HEK293 (cell line): Measurements from ENCODE around the gene RGMA.

ENCODE experiments used
- CTCF ChIA-PET: fragments of 350-600 bp; formaldehyde crosslinking; extraction: SDS; loops from one replicate; lab custom pipeline; 2021; ENCODE audit warnings: antibody characterized with exemption; lab: Yijun Ruan, JAX
- POLR2A ChIA-PET: fragments of 300-600 bp; formaldehyde crosslinking; extraction: SDS; loops from one replicate; lab custom pipeline; 2020; ENCODE audit warnings: antibody characterized with exemption, inconsistent platforms; lab: Yijun Ruan, JAX
- H3K27ac ChIP-seq: fragments of 200-500 bp; sonication (Bioruptor generic); 2 replicates; pipeline ENCODE4 v1.5.1; 2014; ENCODE audit warnings: low read depth, low read length, control low read depth, inconsistent platforms; ENCODE audit errors: extremely low read depth
- H3K36me3 ChIP-seq, 2 experiments: fragments of 200-500 bp in 1 of 2; sonication (Bioruptor generic) in 1 of 2; 1 replicate in 1 of 2; 2 replicates in 1 of 2; pipeline ENCODE4 v1.5.1; 2014 to 2017; ENCODE audit warnings: inconsistent platforms in 2 of 2, low read length in 2 of 2; ENCODE audit not compliant: control insufficient read depth in 2 of 2, insufficient read depth in 1 of 2
- H3K4me1 ChIP-seq: fragments of 200-500 bp; sonication (Bioruptor generic); 2 replicates; pipeline ENCODE4 v1.5.1; 2014; ENCODE audit warnings: mild to moderate bottlenecking, low read length, inconsistent platforms; ENCODE audit not compliant: control insufficient read depth, insufficient read depth
- H3K4me3 ChIP-seq: 2 replicates; pipeline ENCODE4 v1.5.1; 2011; ENCODE audit warnings: low read depth, mild to moderate bottlenecking, control low read depth, low read length, moderate library complexity
- H3K9me3 ChIP-seq: fragments of 200-500 bp; sonication (Bioruptor generic); 2 replicates; pipeline ENCODE4 v1.5.1; 2014; ENCODE audit warnings: low read depth, low read length, inconsistent platforms; ENCODE audit not compliant: control insufficient read depth, insufficient read depth
- IKZF3 ChIP-seq: fragments of 450-650 bp; IDR thresholded peaks from 2 replicates; pipeline ENCODE4 v1.5.0; 2018; ENCODE audit warnings: missing biosample characterization, mild to moderate bottlenecking, missing genetic modification characterization, moderate library complexity
- KLF10 ChIP-seq: fragments of 450-650 bp; IDR thresholded peaks from 2 replicates; pipeline ENCODE4 v1.5.1; 2018; ENCODE audit warnings: missing biosample characterization, mild to moderate bottlenecking, missing genetic modification characterization
- PRDM1 ChIP-seq: fragments of 450-650 bp; formaldehyde crosslinking; IDR thresholded peaks from 2 replicates; pipeline ENCODE4; 2016; ENCODE audit warnings: missing biosample characterization, missing genetic modification characterization
- SP3 ChIP-seq: fragments of 450-650 bp; formaldehyde crosslinking; IDR thresholded peaks from 2 replicates; pipeline ENCODE4 v1.5.1; 2016; ENCODE audit warnings: missing biosample characterization, missing genetic modification characterization
- TCF7L2 ChIP-seq: IDR thresholded peaks from 2 replicates; pipeline ENCODE4 v1.6.1; 2011; ENCODE audit warnings: low read depth, mild to moderate bottlenecking, inconsistent platforms, low read length, moderate library complexity, borderline replicate concordance
- ZBTB20 ChIP-seq: fragments of 450-650 bp; formaldehyde crosslinking; IDR thresholded peaks from 2 replicates; pipeline ENCODE4 v1.5.1; 2016; ENCODE audit warnings: missing biosample characterization, missing genetic modification characterization
- ZBTB48 ChIP-seq: fragments of 450-650 bp; formaldehyde crosslinking; IDR thresholded peaks from 2 replicates; pipeline ENCODE4 v1.5.1; 2016; ENCODE audit warnings: missing biosample characterization, missing genetic modification characterization
- ZBTB8A ChIP-seq: fragments of 450-650 bp; formaldehyde crosslinking; IDR thresholded peaks from 2 replicates; pipeline ENCODE4 v1.5.1; 2016; ENCODE audit warnings: missing biosample characterization, missing genetic modification characterization
- ZFHX2 ChIP-seq: fragments of 450-650 bp; formaldehyde crosslinking; conservative IDR thresholded peaks from 2 replicates; pipeline ENCODE4 v1.5.1; 2016; ENCODE audit warnings: missing biosample characterization, missing genetic modification characterization
- ZIC2 ChIP-seq: fragments of 450-650 bp; formaldehyde crosslinking; IDR thresholded peaks from 2 replicates; pipeline ENCODE4 v1.5.1; 2016; ENCODE audit warnings: missing biosample characterization, missing genetic modification characterization
- ZNF221 ChIP-seq: fragments of 450-650 bp; formaldehyde crosslinking; IDR thresholded peaks from 2 replicates; pipeline ENCODE4 v1.5.1; 2017; ENCODE audit warnings: missing biosample characterization, missing genetic modification characterization, borderline replicate concordance
- ZNF335 ChIP-seq: fragments of 450-650 bp; formaldehyde crosslinking; conservative IDR thresholded peaks from 2 replicates; pipeline ENCODE4 v1.5.1; 2016; ENCODE audit warnings: missing biosample characterization, missing genetic modification characterization
- ZNF768 ChIP-seq: fragments of 450-650 bp; formaldehyde crosslinking; IDR thresholded peaks from 2 replicates; pipeline ENCODE4 v1.5.1; 2018; ENCODE audit warnings: missing biosample characterization, mild to moderate bottlenecking, missing genetic modification characterization
- ZSCAN16 ChIP-seq: fragments of 450-650 bp; formaldehyde crosslinking; IDR thresholded peaks from 2 replicates; pipeline ENCODE4 v1.5.1; 2016; ENCODE audit warnings: missing biosample characterization, missing genetic modification characterization
- ZSCAN30 ChIP-seq: fragments of 450-650 bp; IDR thresholded peaks from 2 replicates; pipeline ENCODE4 v1.5.1; 2018; ENCODE audit warnings: missing biosample characterization, mild to moderate bottlenecking, missing genetic modification characterization, moderate library complexity
- TF ChIP-seq, protein P1 (sequence below): fragments of 450-650 bp; formaldehyde crosslinking; IDR thresholded peaks from 2 replicates; pipeline ENCODE4 v1.5.1; 2017; ENCODE audit warnings: missing biosample characterization, missing genetic modification characterization
- TF ChIP-seq, protein P2 (sequence below): fragments of 450-650 bp; formaldehyde crosslinking; IDR thresholded peaks from 2 replicates; pipeline ENCODE4 v1.5.1; 2016; ENCODE audit warnings: missing biosample characterization, missing genetic modification characterization
- TF ChIP-seq, protein P3 (sequence below): fragments of 450-650 bp; formaldehyde crosslinking; IDR thresholded peaks from 2 replicates; pipeline ENCODE4 v1.5.1; 2016; ENCODE audit warnings: missing biosample characterization, missing genetic modification characterization
- TF ChIP-seq, protein P4 (sequence below): fragments of 450-650 bp; formaldehyde crosslinking; IDR thresholded peaks from 2 replicates; pipeline ENCODE4 v1.5.1; 2016; ENCODE audit warnings: missing biosample characterization, missing genetic modification characterization
- TF ChIP-seq, protein P5 (sequence below): fragments of 450-650 bp; IDR thresholded peaks from 2 replicates; pipeline ENCODE4 v1.5.1; 2018; ENCODE audit warnings: missing biosample characterization, mild to moderate bottlenecking, missing genetic modification characterization
- TF ChIP-seq, protein P6 (sequence below): fragments of 450-650 bp; formaldehyde crosslinking; IDR thresholded peaks from 2 replicates; pipeline ENCODE4 v1.5.1; 2017; ENCODE audit warnings: missing biosample characterization, missing genetic modification characterization

The RGMA gene

DNA sequence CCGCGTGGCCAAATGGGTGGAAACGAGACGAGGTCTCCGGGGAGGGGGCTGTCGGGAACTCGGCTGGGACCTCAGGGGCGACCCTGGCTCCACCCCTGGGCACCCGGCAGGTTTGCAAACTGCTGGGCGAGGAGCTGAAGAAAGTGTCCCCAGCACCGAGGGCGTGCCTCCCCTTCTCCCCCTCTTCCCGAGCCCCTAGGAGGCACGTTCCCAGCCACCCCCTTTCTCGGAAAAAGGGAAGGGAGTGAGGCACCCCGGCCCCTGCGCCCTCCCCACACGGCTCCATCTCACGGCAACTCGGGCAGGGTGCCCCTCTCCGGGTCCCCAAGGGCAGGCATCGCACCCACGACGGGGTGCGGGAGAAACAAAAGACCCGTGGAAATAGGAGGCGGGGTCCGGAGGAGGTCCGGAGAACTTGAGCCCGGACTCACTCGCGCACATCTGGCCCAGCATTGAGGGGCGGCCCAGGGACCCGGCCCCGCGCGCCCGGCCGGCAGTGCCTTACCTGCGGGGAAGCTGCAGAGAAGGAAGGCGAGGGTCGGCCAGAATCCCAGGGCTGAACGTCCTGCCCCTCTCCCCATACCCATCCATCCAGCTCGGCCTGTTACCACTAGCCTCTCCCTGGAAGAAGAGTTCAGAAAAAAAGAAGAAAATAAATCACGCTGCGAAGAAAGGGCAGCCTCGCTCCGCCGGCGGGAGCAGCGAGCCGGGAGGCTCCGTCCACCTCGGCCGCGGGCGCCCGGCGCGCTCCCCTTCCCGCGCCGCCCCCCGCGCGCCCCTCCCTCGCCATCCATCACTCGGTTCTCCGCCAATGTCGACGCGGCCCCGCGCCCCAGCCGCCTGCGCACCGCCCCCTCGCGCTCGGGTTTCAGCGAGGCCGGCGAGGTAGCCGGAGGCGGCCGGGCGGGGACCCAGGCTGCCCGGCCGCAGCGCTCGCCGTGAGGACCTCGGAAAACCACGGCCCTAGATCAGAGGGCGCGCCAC lies 16.3 kb downstream of the RGMA start (continued):
- TF ChIP-seq, protein P1, sequence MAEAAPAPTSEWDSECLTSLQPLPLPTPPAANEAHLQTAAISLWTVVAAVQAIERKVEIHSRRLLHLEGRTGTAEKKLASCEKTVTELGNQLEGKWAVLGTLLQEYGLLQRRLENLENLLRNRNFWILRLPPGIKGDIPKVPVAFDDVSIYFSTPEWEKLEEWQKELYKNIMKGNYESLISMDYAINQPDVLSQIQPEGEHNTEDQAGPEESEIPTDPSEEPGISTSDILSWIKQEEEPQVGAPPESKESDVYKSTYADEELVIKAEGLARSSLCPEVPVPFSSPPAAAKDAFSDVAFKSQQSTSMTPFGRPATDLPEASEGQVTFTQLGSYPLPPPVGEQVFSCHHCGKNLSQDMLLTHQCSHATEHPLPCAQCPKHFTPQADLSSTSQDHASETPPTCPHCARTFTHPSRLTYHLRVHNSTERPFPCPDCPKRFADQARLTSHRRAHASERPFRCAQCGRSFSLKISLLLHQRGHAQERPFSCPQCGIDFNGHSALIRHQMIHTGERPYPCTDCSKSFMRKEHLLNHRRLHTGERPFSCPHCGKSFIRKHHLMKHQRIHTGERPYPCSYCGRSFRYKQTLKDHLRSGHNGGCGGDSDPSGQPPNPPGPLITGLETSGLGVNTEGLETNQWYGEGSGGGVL (tag by site-specific recombination) = no peak; the same call in 1 of the 2 replicates
- TF ChIP-seq ZSCAN16 (tag by site-specific recombination) = peak; percentile 57; the same call in 1 of the 2 replicates
- peak; percentile 31; the same call in 1 of the 2 replicates for TF ChIP-seq ZSCAN30 (tag by site-specific recombination)
- TF ChIP-seq ZIC2 (tag by site-specific recombination) = 0 out of 2 replicates have a peak, but pooled peaks have one; percentile 15
- TF ChIP-seq ZBTB48 (tag by site-specific recombination) = peak; percentile 83
- TF ChIP-seq KLF10 (tag by site-specific recombination) = peak; percentile 72
- no peak for TF ChIP-seq ZNF221 (tag by site-specific recombination)
- peak; percentile 14; the same call in 1 of the 2 replicates for TF ChIP-seq IKZF3 (tag by site-specific recombination)
- peak; percentile 78 for TF ChIP-seq ZBTB8A (tag by site-specific recombination)
- TF ChIP-seq, protein P2, sequence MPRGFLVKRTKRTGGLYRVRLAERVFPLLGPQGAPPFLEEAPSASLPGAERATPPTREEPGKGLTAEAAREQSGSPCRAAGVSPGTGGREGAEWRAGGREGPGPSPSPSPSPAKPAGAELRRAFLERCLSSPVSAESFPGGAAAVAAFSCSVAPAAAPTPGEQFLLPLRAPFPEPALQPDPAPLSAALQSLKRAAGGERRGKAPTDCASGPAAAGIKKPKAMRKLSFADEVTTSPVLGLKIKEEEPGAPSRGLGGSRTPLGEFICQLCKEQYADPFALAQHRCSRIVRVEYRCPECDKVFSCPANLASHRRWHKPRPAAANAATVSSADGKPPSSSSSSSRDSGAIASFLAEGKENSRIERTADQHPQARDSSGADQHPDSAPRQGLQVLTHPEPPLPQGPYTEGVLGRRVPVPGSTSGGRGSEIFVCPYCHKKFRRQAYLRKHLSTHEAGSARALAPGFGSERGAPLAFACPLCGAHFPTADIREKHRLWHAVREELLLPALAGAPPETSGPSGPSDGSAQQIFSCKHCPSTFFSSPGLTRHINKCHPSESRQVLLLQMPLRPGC (tag by site-specific recombination) = 0 out of 2 replicates have a peak, but pooled peaks have one; percentile 15
- TF ChIP-seq, protein P3, sequence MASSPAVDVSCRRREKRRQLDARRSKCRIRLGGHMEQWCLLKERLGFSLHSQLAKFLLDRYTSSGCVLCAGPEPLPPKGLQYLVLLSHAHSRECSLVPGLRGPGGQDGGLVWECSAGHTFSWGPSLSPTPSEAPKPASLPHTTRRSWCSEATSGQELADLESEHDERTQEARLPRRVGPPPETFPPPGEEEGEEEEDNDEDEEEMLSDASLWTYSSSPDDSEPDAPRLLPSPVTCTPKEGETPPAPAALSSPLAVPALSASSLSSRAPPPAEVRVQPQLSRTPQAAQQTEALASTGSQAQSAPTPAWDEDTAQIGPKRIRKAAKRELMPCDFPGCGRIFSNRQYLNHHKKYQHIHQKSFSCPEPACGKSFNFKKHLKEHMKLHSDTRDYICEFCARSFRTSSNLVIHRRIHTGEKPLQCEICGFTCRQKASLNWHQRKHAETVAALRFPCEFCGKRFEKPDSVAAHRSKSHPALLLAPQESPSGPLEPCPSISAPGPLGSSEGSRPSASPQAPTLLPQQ (tag by site-specific recombination) = 0 out of 2 replicates have a peak, but pooled peaks have one; percentile 44
- TF ChIP-seq, protein P4, sequence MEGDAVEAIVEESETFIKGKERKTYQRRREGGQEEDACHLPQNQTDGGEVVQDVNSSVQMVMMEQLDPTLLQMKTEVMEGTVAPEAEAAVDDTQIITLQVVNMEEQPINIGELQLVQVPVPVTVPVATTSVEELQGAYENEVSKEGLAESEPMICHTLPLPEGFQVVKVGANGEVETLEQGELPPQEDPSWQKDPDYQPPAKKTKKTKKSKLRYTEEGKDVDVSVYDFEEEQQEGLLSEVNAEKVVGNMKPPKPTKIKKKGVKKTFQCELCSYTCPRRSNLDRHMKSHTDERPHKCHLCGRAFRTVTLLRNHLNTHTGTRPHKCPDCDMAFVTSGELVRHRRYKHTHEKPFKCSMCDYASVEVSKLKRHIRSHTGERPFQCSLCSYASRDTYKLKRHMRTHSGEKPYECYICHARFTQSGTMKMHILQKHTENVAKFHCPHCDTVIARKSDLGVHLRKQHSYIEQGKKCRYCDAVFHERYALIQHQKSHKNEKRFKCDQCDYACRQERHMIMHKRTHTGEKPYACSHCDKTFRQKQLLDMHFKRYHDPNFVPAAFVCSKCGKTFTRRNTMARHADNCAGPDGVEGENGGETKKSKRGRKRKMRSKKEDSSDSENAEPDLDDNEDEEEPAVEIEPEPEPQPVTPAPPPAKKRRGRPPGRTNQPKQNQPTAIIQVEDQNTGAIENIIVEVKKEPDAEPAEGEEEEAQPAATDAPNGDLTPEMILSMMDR (tag by site-specific recombination) = peak; percentile 30; the same call in 1 of the 2 replicates
- 0 out of 2 replicates have a peak, but pooled peaks have one; percentile 24 for TF ChIP-seq SP3
- TF ChIP-seq ZNF335 (tag by site-specific recombination) = peak; percentile 90
- TF ChIP-seq, protein P5, sequence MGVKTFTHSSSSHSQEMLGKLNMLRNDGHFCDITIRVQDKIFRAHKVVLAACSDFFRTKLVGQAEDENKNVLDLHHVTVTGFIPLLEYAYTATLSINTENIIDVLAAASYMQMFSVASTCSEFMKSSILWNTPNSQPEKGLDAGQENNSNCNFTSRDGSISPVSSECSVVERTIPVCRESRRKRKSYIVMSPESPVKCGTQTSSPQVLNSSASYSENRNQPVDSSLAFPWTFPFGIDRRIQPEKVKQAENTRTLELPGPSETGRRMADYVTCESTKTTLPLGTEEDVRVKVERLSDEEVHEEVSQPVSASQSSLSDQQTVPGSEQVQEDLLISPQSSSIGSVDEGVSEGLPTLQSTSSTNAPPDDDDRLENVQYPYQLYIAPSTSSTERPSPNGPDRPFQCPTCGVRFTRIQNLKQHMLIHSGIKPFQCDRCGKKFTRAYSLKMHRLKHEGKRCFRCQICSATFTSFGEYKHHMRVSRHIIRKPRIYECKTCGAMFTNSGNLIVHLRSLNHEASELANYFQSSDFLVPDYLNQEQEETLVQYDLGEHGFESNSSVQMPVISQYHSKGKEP (tag by site-specific recombination) = 0 out of 2 replicates have a peak, but pooled peaks have one; percentile 25

DNA sequence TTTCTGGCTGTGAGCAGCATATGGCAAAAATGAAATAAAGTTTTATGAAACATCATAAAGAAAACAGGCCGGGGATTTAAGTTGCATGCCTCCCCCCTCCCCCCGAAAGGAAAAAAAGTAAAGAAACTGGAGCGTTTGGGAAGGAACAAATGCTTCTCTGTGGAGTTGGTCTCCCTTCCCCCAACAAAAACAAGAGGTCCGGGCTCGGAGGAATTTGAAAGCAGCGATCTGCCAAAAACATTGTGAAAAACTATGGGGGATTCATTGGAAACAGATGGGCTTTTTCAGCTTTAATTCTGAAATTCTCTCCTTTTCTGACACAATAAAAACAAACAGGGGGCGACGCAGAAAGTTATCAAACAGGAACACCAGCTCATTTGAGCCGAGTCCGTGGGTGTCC lies 17.0 kb downstream of the RGMA start:
- ChIA-PET POLR2A (interaction anchor here (1.0 to 1.5 kb wide), 2 partner anchors 8 to 16 kb away, joined by 3 to 5 read pairs; no protein-coding TSS in a partner anchor), CTCF (interaction anchor here (0.6 to 4.3 kb wide), 5 partner anchors 16 to 902 kb away, joined by 3 to 25 read pairs (median 3); no protein-coding TSS in a partner anchor)
- Histone ChIP-seq H3K36me3 (no peaks in the 10 kb centered on the region), H3K4me3 (peak overlapping the region; percentile 72), H3K27ac (peak overlapping the region; percentile 87), H3K9me3 (no peaks in the 10 kb centered on the region), H3K4me1 (peaks cover 47% of the 10 kb centered on the region)
- TF ChIP-seq TCF7L2 = 0 out of 2 replicates have a peak, but pooled peaks have one; percentile 27
- 0 out of 2 replicates have a peak, but pooled peaks have one; percentile 31 for TF ChIP-seq ZFHX2 (tag by site-specific recombination)
- TF ChIP-seq ZNF768 (tag by site-specific recombination) = no peak
- TF ChIP-seq, protein P6, sequence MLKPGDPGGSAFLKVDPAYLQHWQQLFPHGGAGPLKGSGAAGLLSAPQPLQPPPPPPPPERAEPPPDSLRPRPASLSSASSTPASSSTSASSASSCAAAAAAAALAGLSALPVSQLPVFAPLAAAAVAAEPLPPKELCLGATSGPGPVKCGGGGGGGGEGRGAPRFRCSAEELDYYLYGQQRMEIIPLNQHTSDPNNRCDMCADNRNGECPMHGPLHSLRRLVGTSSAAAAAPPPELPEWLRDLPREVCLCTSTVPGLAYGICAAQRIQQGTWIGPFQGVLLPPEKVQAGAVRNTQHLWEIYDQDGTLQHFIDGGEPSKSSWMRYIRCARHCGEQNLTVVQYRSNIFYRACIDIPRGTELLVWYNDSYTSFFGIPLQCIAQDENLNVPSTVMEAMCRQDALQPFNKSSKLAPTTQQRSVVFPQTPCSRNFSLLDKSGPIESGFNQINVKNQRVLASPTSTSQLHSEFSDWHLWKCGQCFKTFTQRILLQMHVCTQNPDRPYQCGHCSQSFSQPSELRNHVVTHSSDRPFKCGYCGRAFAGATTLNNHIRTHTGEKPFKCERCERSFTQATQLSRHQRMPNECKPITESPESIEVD = peak; percentile 55
- no peak for TF ChIP-seq PRDM1 (tag by site-specific recombination)
- TF ChIP-seq ZBTB20 (tag by site-specific recombination) = no peak
